ENCODE results near the gene GNAL. TPM values are rescaled to one million over a fixed set of nuclear protein-coding genes. Genes with fewer than 3 reads are reported as not detected.
"Not testable (repeated sequence)": the region's sequence is repeated elsewhere in the genome, so short reads cannot be mapped to it uniquely, and the experiment has no call there.

GNAL gene
- total RNA-seq, 1 donor from 2014 or later: 26.8 TPM

- no peak overlapping the region for H3K4me3 ChIP-seq
- H3K9me3 Mint-ChIP-seq: peaks cover 18% of the 10 kb centered on the region
These were observed 21.5 kb downstream of the GNAL start for GRCh38 chr18:11710578-11710977.

GRCh38 chr18:11713756-11714155 is 24.7 kb downstream of the GNAL start:
- no peaks in the 10 kb centered on the region for H4K20me1 ChIP-seq (ENCODE audit: low read depth)
- no peaks in the 10 kb centered on the region for H3K79me2 ChIP-seq (ENCODE audit: low read depth)
- no peak overlapping the region for H3K4me2 ChIP-seq
- H3K27ac Mint-ChIP-seq: no peak overlapping the region
- no peaks in the 10 kb centered on the region for H3K27me3 Mint-ChIP-seq (ENCODE audit: insufficient read depth, low read depth)
- H3K9ac ChIP-seq: no peak overlapping the region
- H3K9me3 Mint-ChIP-seq: peaks cover 18% of the 10 kb centered on the region
- no peak overlapping the region for H3K4me3 Mint-ChIP-seq
- H3K27me3 ChIP-seq: no peaks in the 10 kb centered on the region
- TF ChIP-seq CTCF (IDR thresholded peaks at IDR 0.05) (no peak), EZH2phosphoT487 (IDR thresholded peaks at IDR 0.05) (no peak), EZH2 (IDR thresholded peaks at IDR 0.05) (no peak)
- peaks cover 7% of the 10 kb centered on the region for H3K4me1 Mint-ChIP-seq
- H3F3A ChIP-seq (ENCODE audit: low read depth): no peaks in the 10 kb centered on the region
- no peak for DNase-seq (ENCODE audit: low spot score)
- no peak overlapping the region for H2AFZ ChIP-seq (replicated peaks)
- no peak overlapping the region for H3K27ac ChIP-seq
- H3K9me3 ChIP-seq (ENCODE audit: low read depth): no peaks in the 10 kb centered on the region
- peaks cover 3% of the 10 kb centered on the region for H3K36me3 Mint-ChIP-seq
- no peaks in the 10 kb centered on the region for H3K36me3 ChIP-seq
- H3K4me3 ChIP-seq: no peak overlapping the region
- H3K4me1 ChIP-seq: peaks cover 9% of the 10 kb centered on the region

More at GRCh38 chr18:11710578-11710977, 21.5 kb downstream of the GNAL start:
- Mint-ChIP-seq H3K4me1 (peaks cover 7% of the 10 kb centered on the region), H3K27me3 (ENCODE audit: insufficient read depth, low read depth) (no peaks in the 10 kb centered on the region), H3K27ac (no peak overlapping the region), H3K4me3 (no peak overlapping the region), H3K36me3 (peaks cover 3% of the 10 kb centered on the region)
- no peak for DNase-seq (ENCODE audit: low spot score)
- TF ChIP-seq EZH2phosphoT487 (IDR thresholded peaks at IDR 0.05): no peak
- TF ChIP-seq EZH2 (IDR thresholded peaks at IDR 0.05): no peak
- no peak for TF ChIP-seq CTCF (IDR thresholded peaks at IDR 0.05)
- Histone ChIP-seq H3K36me3 (no peaks in the 10 kb centered on the region), H2AFZ (replicated peaks) (no peak overlapping the region), H3K27ac (no peak overlapping the region), H3F3A (ENCODE audit: low read depth) (no peaks in the 10 kb centered on the region), H3K27me3 (no peaks in the 10 kb centered on the region), H3K4me1 (peaks cover 9% of the 10 kb centered on the region), H3K79me2 (ENCODE audit: low read depth) (no peaks in the 10 kb centered on the region), H3K9me3 (ENCODE audit: low read depth) (no peaks in the 10 kb centered on the region), H3K4me2 (no peak overlapping the region), H3K9ac (no peak overlapping the region), H4K20me1 (ENCODE audit: low read depth) (no peaks in the 10 kb centered on the region)

- Mint-ChIP-seq H3K36me3 (peaks cover 3% of the 10 kb centered on the region), H3K27me3 (ENCODE audit: insufficient read depth, low read depth) (no peaks in the 10 kb centered on the region), H3K4me1 (peaks cover 7% of the 10 kb centered on the region), H3K4me3 (no peak overlapping the region), H3K27ac (peak overlapping the region; percentile 14), H3K9me3 (peaks cover 17% of the 10 kb centered on the region)
- DNase-seq (ENCODE audit: low spot score): no peak
- Histone ChIP-seq H3K4me1 (peaks cover 9% of the 10 kb centered on the region), H3K4me3 (no peak overlapping the region), H3K9me3 (ENCODE audit: low read depth) (no peaks in the 10 kb centered on the region), H3K27ac (no peak overlapping the region), H4K20me1 (ENCODE audit: low read depth) (no peaks in the 10 kb centered on the region), H3K27me3 (no peaks in the 10 kb centered on the region), H3K9ac (no peak overlapping the region), H3K36me3 (no peaks in the 10 kb centered on the region), H3K4me2 (no peak overlapping the region), H3K79me2 (ENCODE audit: low read depth) (no peaks in the 10 kb centered on the region), H3F3A (ENCODE audit: low read depth) (no peaks in the 10 kb centered on the region), H2AFZ (replicated peaks) (no peak overlapping the region)
- TF ChIP-seq CTCF (IDR thresholded peaks at IDR 0.05) (no peak), EZH2phosphoT487 (IDR thresholded peaks at IDR 0.05) (no peak), EZH2 (IDR thresholded peaks at IDR 0.05) (no peak)
These were observed 25.3 kb downstream of the GNAL start for GRCh38 chr18:11714244-11714918.

- H3K9me3 Mint-ChIP-seq; DNase-seq (ENCODE audit: low spot score); H3K4me1 Mint-ChIP-seq; H3K27me3 Mint-ChIP-seq (ENCODE audit: insufficient read depth, low read depth); H3K27me3 ChIP-seq; H3F3A ChIP-seq (ENCODE audit: low read depth); H3K36me3 Mint-ChIP-seq; H2AFZ ChIP-seq (replicated peaks); H3K9ac ChIP-seq; H3K4me2 ChIP-seq; H3K36me3 ChIP-seq; H3K27ac Mint-ChIP-seq; H3K4me3 Mint-ChIP-seq; H3K9me3 ChIP-seq (ENCODE audit: low read depth); H3K79me2 ChIP-seq (ENCODE audit: low read depth); H3K4me1 ChIP-seq; H3K27ac ChIP-seq; H4K20me1 ChIP-seq (ENCODE audit: low read depth); H3K4me3 ChIP-seq: not testable (repeated sequence)
These were observed 27.8 kb downstream of the GNAL start for GRCh38 chr18:11716767-11717315.

All from neural progenitor cell (in vitro differentiated cells).